Vagina (tissue), 2 donors: Measurements from ENCODE around the gene SVOP. TPM values are rescaled to one million over a fixed set of nuclear protein-coding genes. Genes with fewer than 3 reads are reported as not detected.
A peak's percentile ranks its signal among the peaks of the same experiment; 100 is the strongest.

Experiments used
- DNase-seq, 2 donors: peaks; one replicate each; pipeline ENCODE4 v3.0.0-alpha.2; 2017; ENCODE audit errors: extremely low spot score in 2 of 2
- H3K27ac ChIP-seq: fragments of 200-600 bp; sonication (generic); one replicate; pipeline ENCODE4 v1.5.1; 2019
- H3K27me3 ChIP-seq: fragments of 200-600 bp; sonication (generic); one replicate; pipeline ENCODE4 v1.5.1; 2019
- H3K36me3 ChIP-seq, 2 donors: fragments of 200-600 bp; sonication (generic); one replicate each; pipeline ENCODE4 v1.5.1; 2017 to 2019
- H3K4me1 ChIP-seq: fragments of 200-600 bp; sonication (generic); one replicate; pipeline ENCODE4 v1.5.1; 2019
- H3K4me3 ChIP-seq, 2 donors: fragments of 200-600 bp; sonication (generic); 1 replicate in 1 of 2; 2 replicates in 1 of 2; pipeline ENCODE4 v1.5.1; 2016 to 2019
- H3K9me3 ChIP-seq: fragments of 200-600 bp; sonication (generic); one replicate; pipeline ENCODE4 v1.5.1; 2019
- CTCF ChIP-seq, 3 experiments: fragments of 450-650 bp in 2 of 3; fragments of 200-600 bp in 1 of 3; sonication (generic) in 1 of 3; IDR thresholded peaks; one replicate each; pipeline ENCODE4 v1.5.1; 2017 to 2019; ENCODE audit warnings: antibody characterized with exemption in 3 of 3, mild to moderate bottlenecking in 2 of 3, moderate library complexity in 2 of 3
- POLR2A ChIP-seq, 2 donors: fragments of 450-650 bp; IDR thresholded peaks; one replicate each; pipeline ENCODE4 v1.6.1; 2017; ENCODE audit warnings: antibody characterized with exemption in 2 of 2, mild to moderate bottlenecking in 2 of 2, moderate library complexity in 2 of 2
- POLR2AphosphoS5 ChIP-seq, 2 donors: sonication (generic); formaldehyde crosslinking; IDR thresholded peaks; one replicate each; pipeline ENCODE4 v1.9.0; 2017; ENCODE audit warnings: antibody characterized with exemption in 2 of 2, mild to moderate bottlenecking in 2 of 2, low read depth in 1 of 2; ENCODE audit not compliant: insufficient read depth in 1 of 2
- intact Hi-C: fragments of 100-400 bp; cut with DNase I; formaldehyde crosslinking; loops from one replicate; pipeline ENCODE4 v1.15.1; 2023
- total RNA-seq: library from RNA; depleted of rRNA; stranded (reverse); fragments of >200 nt; gene quantifications from one replicate; pipeline ENCODE4 v1.2.3, GENCODE V29; 2016

SVOP gene
- total RNA-seq, 1 donor from 2014 or later, result under 0.01 TPM

- Histone ChIP-seq H3K4me1 (no peaks in the 10 kb centered on the region), H3K4me3 (no peak overlapping the region), H3K27me3 (no peaks in the 10 kb centered on the region), H3K27ac (no peak overlapping the region), H3K36me3 (no peaks in the 10 kb centered on the region), H3K9me3 (no peaks in the 10 kb centered on the region)
- TF ChIP-seq POLR2A (IDR thresholded peaks at IDR 0.05) (no peak), CTCF (IDR thresholded peaks at IDR 0.05) (no peak), POLR2AphosphoS5 (IDR thresholded peaks at IDR 0.05; ENCODE audit: insufficient read depth in 1 of 2, low read depth in 1 of 2) (no peak)
- DNase-seq, result no peak
- intact Hi-C loops, result no loop called here
Measured at GRCh38 chr12:108886873-108887629, 133.8 kb downstream of the SVOP start.

GRCh38 chr12:108884116-108885012 is 136.5 kb downstream of the SVOP start:
- H3K4me1 ChIP-seq, result no peaks in the 10 kb centered on the region
- no peaks in the 10 kb centered on the region for H3K9me3 ChIP-seq
- DNase-seq, result no peak
- H3K4me3 ChIP-seq, result no peak overlapping the region
- TF ChIP-seq CTCF (IDR thresholded peaks at IDR 0.05) (peak in 1 of 3 experiments; percentile 8), POLR2AphosphoS5 (IDR thresholded peaks at IDR 0.05; ENCODE audit: insufficient read depth in 1 of 2, low read depth in 1 of 2) (no peak), POLR2A (IDR thresholded peaks at IDR 0.05) (no peak)
- no peak overlapping the region for H3K27ac ChIP-seq
- intact Hi-C loops, result no loop called here
- no peaks in the 10 kb centered on the region for H3K27me3 ChIP-seq
- H3K36me3 ChIP-seq, result no peaks in the 10 kb centered on the region

GRCh38 chr12:108881953-108882352 is 138.9 kb downstream of the SVOP start:
- no peak for DNase-seq
- no peaks in the 10 kb centered on the region for H3K36me3 ChIP-seq
- TF ChIP-seq POLR2AphosphoS5 (IDR thresholded peaks at IDR 0.05; ENCODE audit: insufficient read depth in 1 of 2, low read depth in 1 of 2) (no peak), CTCF (IDR thresholded peaks at IDR 0.05) (no peak), POLR2A (IDR thresholded peaks at IDR 0.05) (no peak)
- no peaks in the 10 kb centered on the region for H3K27me3 ChIP-seq
- no peak overlapping the region for H3K4me3 ChIP-seq
- no peaks in the 10 kb centered on the region for H3K4me1 ChIP-seq
- intact Hi-C loops, result no loop called here
- no peaks in the 10 kb centered on the region for H3K9me3 ChIP-seq
- no peak overlapping the region for H3K27ac ChIP-seq

- H3K4me3 ChIP-seq, result no peak within 1 kb of the TSS
- intact Hi-C loops, result no loop called here
- H3K9me3 ChIP-seq, result no peaks in the 10 kb centered on the region
- no peak within 1 kb of the TSS for H3K27ac ChIP-seq
- no peaks in the 10 kb centered on the region for H3K4me1 ChIP-seq
- TF ChIP-seq POLR2AphosphoS5 (IDR thresholded peaks at IDR 0.05; ENCODE audit: insufficient read depth in 1 of 2, low read depth in 1 of 2) (no peak), CTCF (IDR thresholded peaks at IDR 0.05) (no peak), POLR2A (IDR thresholded peaks at IDR 0.05) (no peak)
- DNase-seq, result no peak
- no peaks in the 10 kb centered on the region for H3K27me3 ChIP-seq
- no peaks in the 10 kb centered on the region for H3K36me3 ChIP-seq
Measured at GRCh38 chr12:108879615-108880254, 141.1 kb downstream of the SVOP start, which contains the start of gene DAO. Gene DAO, plus strand, starts transcription at chr12:108880092. Its CDS starts 4,915 bp downstream, at chr12:108885007.
